ENCODE results near the gene SUPT3H. TPM values are rescaled to one million over a fixed set of nuclear protein-coding genes. Genes with fewer than 3 reads are reported as not detected.

Gene SUPT3H
- total and polyA plus RNA-seq, 12 donors = 2.1 to 6.2 (median 3.5) TPM

DNA sequence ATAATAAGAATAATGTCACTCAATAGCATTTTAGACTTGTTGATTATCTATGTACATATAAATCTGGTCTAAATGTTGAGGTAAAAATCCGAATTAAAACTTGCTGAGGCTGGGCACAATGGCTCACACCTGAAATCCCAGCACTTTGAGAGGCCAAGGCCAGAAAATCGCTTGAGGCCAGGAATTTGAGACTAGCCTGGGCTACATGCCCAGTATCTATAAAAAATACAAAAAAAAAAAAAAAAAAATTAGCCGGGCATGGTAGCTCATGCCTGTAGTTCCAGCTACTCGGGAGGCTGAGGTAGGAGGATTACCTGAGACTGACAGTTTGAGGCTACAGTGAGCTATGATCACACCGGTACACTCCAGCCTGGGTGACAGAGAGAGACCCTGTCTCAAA lies 34.2 kb upstream of the SUPT3H start:
- H3K4me1 ChIP-seq = no peaks in the 10 kb centered on the region
- intact Hi-C loops (cut with DNase I) = loop anchor here in 3 of 10 donors (10.0 kb wide), 2 partner anchors 503 to 757 kb away; no protein-coding TSS in a partner anchor
- DNase-seq (no peak), ATAC-seq (no peak)
- TF ChIP-seq, protein P1, sequence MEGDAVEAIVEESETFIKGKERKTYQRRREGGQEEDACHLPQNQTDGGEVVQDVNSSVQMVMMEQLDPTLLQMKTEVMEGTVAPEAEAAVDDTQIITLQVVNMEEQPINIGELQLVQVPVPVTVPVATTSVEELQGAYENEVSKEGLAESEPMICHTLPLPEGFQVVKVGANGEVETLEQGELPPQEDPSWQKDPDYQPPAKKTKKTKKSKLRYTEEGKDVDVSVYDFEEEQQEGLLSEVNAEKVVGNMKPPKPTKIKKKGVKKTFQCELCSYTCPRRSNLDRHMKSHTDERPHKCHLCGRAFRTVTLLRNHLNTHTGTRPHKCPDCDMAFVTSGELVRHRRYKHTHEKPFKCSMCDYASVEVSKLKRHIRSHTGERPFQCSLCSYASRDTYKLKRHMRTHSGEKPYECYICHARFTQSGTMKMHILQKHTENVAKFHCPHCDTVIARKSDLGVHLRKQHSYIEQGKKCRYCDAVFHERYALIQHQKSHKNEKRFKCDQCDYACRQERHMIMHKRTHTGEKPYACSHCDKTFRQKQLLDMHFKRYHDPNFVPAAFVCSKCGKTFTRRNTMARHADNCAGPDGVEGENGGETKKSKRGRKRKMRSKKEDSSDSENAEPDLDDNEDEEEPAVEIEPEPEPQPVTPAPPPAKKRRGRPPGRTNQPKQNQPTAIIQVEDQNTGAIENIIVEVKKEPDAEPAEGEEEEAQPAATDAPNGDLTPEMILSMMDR (IDR thresholded peaks at IDR 0.05) = no peak
- no peaks in the 10 kb centered on the region for H3K36me3 ChIP-seq
- no peak overlapping the region for H3K4me3 ChIP-seq
- H3K9me3 ChIP-seq = no peaks in the 10 kb centered on the region
- H3K27me3 ChIP-seq = peaks cover 0 to 25% (median 14%) of the 10 kb centered on the region in 7 donors
- 84 to 89% methylated on average over 5 of the region's 5 CpGs for WGBS, 2 donors
- H3K27ac ChIP-seq = no peak overlapping the region

DNA sequence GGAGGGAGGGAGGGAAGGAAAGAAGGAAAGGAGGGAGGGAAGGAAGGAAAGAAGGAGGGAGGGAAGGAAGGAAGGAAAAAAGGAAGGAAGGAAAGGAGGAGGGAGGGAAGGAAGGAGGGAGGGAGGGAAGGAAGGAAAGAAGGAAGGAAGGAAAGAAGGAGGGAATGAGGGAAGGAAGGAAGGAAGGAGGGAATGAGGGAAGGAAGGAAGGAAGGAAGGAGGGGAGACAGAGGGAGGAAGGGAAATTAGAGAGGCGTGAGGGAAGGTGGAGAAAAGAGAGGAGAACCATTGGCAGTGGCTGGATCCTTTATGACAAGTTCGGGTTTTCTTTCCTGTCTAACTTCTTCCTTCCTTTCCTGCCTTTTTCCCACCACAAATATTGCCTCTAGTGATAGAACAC lies 22.3 kb upstream of the SUPT3H start:
- DNase-seq = no peak
- TF ChIP-seq, protein P1 (IDR thresholded peaks at IDR 0.05) = no peak
- ATAC-seq = no peak
- intact Hi-C loops (cut with DNase I) = no loop called here
- H3K27me3 ChIP-seq = peaks cover 0 to 13% (median 0%) of the 10 kb centered on the region in 7 donors
- H3K4me3 ChIP-seq = no peak overlapping the region
- H3K27ac ChIP-seq = no peak overlapping the region
- no peaks in the 10 kb centered on the region for H3K4me1 ChIP-seq
- no peaks in the 10 kb centered on the region for H3K9me3 ChIP-seq
- 78 to 85% methylated on average over 2 of the region's 2 CpGs for WGBS, 2 donors
- no peaks in the 10 kb centered on the region for H3K36me3 ChIP-seq

DNA sequence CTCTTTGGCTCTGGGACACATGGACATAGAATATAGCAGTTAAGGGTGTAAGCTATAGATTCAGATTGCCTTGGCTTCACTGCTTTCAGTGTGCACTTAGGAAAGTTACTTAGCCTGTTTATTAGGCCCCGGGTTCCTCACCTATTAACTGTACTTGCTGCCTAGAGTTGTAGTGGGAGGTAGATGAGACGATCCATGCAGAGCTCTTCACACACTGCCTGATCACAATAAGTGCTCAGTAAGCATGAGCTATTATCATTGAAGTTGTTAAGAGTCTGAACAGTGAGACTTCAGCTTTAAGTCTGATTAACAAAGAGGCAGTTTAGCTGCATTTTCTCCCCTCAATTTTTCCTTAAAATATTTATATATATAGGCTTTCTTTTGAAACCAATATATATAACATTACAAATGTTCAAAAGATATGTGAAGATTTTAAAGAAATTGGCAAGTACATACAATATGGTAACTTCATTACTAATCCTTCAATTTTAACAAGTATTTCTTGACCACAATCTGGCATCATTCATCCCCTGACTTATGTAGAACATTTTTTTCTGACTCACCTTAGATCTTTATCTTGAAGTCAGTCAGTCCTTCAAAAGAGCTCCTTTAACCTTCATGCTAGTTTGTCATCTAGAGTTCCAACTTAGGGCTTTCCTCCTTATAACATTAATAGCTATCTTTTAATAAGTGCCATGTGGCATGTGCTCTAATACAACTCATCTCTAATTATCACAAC lies 20.5 kb upstream of the SUPT3H start:
- TF ChIP-seq, protein P1 (IDR thresholded peaks at IDR 0.05) = no peak
- no peak for ATAC-seq
- Histone ChIP-seq H3K36me3 (no peaks in the 10 kb centered on the region), H3K4me3 (no peak overlapping the region), H3K27me3 (peaks cover 0 to 5% (median 0%) of the 10 kb centered on the region in 7 donors), H3K4me1 (no peaks in the 10 kb centered on the region), H3K9me3 (peaks cover 0 to 2% (median 0%) of the 10 kb centered on the region in 11 donors), H3K27ac (no peak overlapping the region)
- intact Hi-C loops (cut with DNase I) = no loop called here
- 74 to 78% methylated on average over 2 of the region's 2 CpGs for WGBS, 2 donors
- no peak for DNase-seq

DNA sequence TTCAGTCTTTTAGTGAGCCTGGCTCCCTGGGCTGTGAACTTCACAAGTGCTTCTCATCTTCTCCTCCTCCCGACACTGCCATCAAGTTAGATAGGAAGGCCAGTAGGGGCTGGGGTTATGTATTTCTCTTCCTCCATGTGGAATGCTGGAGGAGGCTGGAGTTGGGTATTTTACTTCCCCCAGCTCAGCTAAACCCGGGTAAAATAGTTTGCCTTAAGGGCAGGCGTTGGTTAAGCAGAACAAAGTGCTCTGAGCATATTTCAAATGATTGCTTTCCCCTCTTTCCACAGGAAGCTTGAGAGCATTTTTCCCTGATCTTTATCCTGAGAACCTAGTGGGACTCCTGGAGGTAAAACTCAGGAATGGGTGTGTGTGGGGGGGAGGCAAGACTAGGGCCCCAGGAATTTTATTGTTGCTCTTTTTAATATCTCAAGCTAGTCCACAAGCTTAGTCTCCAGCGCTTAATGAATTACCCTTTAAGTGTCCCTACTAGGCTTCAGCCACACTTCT lies 16.9 kb upstream of the SUPT3H start:
- no peak overlapping the region for H3K27ac ChIP-seq
- ATAC-seq (no peak), DNase-seq (no peak)
- H3K4me1 ChIP-seq = no peaks in the 10 kb centered on the region
- TF ChIP-seq, protein P1 (IDR thresholded peaks at IDR 0.05) = no peak
- no peak overlapping the region for H3K4me3 ChIP-seq
- peaks cover 0 to 4% (median 0%) of the 10 kb centered on the region in 7 donors for H3K27me3 ChIP-seq
- intact Hi-C loops (cut with DNase I) = no loop called here
- no peaks in the 10 kb centered on the region for H3K36me3 ChIP-seq
- 75 to 85% methylated on average over 4 of the region's 4 CpGs for WGBS, 2 donors
- peaks cover 0 to 13% (median 0%) of the 10 kb centered on the region in 11 donors for H3K9me3 ChIP-seq

Measured in heart right ventricle (tissue), 16 donors.